Right kidney (tissue), 1 donor: ENCODE measurements around the gene DCTD.
A peak's percentile ranks its signal among the peaks of the same experiment; 100 is the strongest.

Experiments used
- DNase-seq: peaks from one replicate; pipeline ENCODE4 v3.0.0-alpha.2; 2016

DCTD gene

GRCh38 chr4:182873726-182874125, 43.5 kb downstream of the DCTD start:
- DNase-seq = no peak

GRCh38 chr4:182873289-182873688, 43.9 kb downstream of the DCTD start:
- no peak for DNase-seq

GRCh38 chr4:182872886-182873285, 44.3 kb downstream of the DCTD start:
- DNase-seq = no peak

GRCh38 chr4:182871616-182872015, 45.6 kb downstream of the DCTD start:
- DNase-seq = no peak

GRCh38 chr4:182869697-182870096, 47.5 kb downstream of the DCTD start:
- DNase-seq = no peak

- peak; percentile 38 for DNase-seq
These were observed 50.4 kb downstream of the DCTD start for GRCh38 chr4:182866746-182867145.

- no peak for DNase-seq
These were observed 53.7 kb downstream of the DCTD start for GRCh38 chr4:182863501-182863900.

GRCh38 chr4:182862921-182863320, 54.3 kb downstream of the DCTD start:
- DNase-seq = peak; percentile 32

- peak; percentile 25 for DNase-seq
These were observed 54.9 kb downstream of the DCTD start for GRCh38 chr4:182862141-182862875.

- no peak for DNase-seq
These were observed 55.8 kb downstream of the DCTD start for GRCh38 chr4:182861346-182861745.

- DNase-seq = no peak
These were observed 57.5 kb downstream of the DCTD start for GRCh38 chr4:182859730-182860129.

GRCh38 chr4:182858711-182859110, 58.5 kb downstream of the DCTD start:
- DNase-seq = no peak

GRCh38 chr4:182856862-182857261, 60.3 kb downstream of the DCTD start:
- no peak for DNase-seq

GRCh38 chr4:182855877-182856276, 61.3 kb downstream of the DCTD start:
- no peak for DNase-seq

- no peak for DNase-seq
These were observed 61.9 kb downstream of the DCTD start for GRCh38 chr4:182855312-182855711.

GRCh38 chr4:182854466-182854865, 62.7 kb downstream of the DCTD start:
- DNase-seq = no peak

- DNase-seq = no peak
These were observed 63.4 kb downstream of the DCTD start for GRCh38 chr4:182853731-182854330.

- DNase-seq = no peak
These were observed 68.5 kb downstream of the DCTD start for GRCh38 chr4:182848685-182849084.

GRCh38 chr4:182847576-182848450, 69.4 kb downstream of the DCTD start:
- DNase-seq = no peak

GRCh38 chr4:182846036-182846435, 71.2 kb downstream of the DCTD start:
- DNase-seq = no peak

- DNase-seq = no peak
These were observed 71.6 kb downstream of the DCTD start for GRCh38 chr4:182845618-182846017.

- DNase-seq = no peak
These were observed 73.3 kb downstream of the DCTD start for GRCh38 chr4:182843808-182844325.
